Natural killer cell (primary cell): Measurements from ENCODE around the gene CCDC180. TPM values are rescaled to one million over a fixed set of nuclear protein-coding genes. Genes with fewer than 3 reads are reported as not detected.
"Not testable (repeated sequence)": the region's sequence is repeated elsewhere in the genome, so short reads cannot be mapped to it uniquely, and the experiment has no call there.

ENCODE experiments used
- ATAC-seq, 3 donors: fragments of 150-1000 bp in 2 of 3; fragments of 200-7000 bp in 1 of 3; cut with Tn5 transposase; 1 replicate in 1 of 3; 2 replicates in 2 of 3; pipeline ENCODE4 v1.10.0; 2021; ENCODE audit warnings: mild to moderate bottlenecking in 2 of 3, moderate library complexity in 2 of 3
- DNase-seq, 2 donors: peaks; one replicate each; pipeline versions ENCODE4 v3.0.0 to v3.0.0-alpha.2; 2013 to 2021; ENCODE audit warnings: mixed read lengths in 1 of 2
- H3K27ac ChIP-seq: one replicate; pipeline ENCODE4 v1.5.1; 2013; ENCODE audit warnings: mild to moderate bottlenecking, low read length
- H3K27me3 ChIP-seq: one replicate; pipeline ENCODE4 v1.6.1; 2013; ENCODE audit warnings: low read length; ENCODE audit not compliant: control insufficient read depth, insufficient read depth
- H3K36me3 ChIP-seq: one replicate; pipeline ENCODE4 v1.6.1; 2013; ENCODE audit warnings: low read length; ENCODE audit not compliant: control insufficient read depth, insufficient read depth
- H3K4me1 ChIP-seq: one replicate; pipeline ENCODE4 v1.6.1; 2013; ENCODE audit warnings: low read length; ENCODE audit not compliant: control insufficient read depth, insufficient read depth
- H3K4me3 ChIP-seq: one replicate; pipeline ENCODE4 v1.5.1; 2013; ENCODE audit warnings: low read length
- H3K9me3 ChIP-seq: one replicate; pipeline ENCODE4 v1.6.1; 2013; ENCODE audit warnings: low read length; ENCODE audit not compliant: control insufficient read depth, insufficient read depth
- H3K27ac Mint-ChIP-seq, 2 donors: one replicate each; pipeline ENCODE4 v1.8.0; 2022; ENCODE audit warnings: mild to moderate bottlenecking in 2 of 2, mixed read lengths in 2 of 2, moderate library complexity in 1 of 2
- H3K27me3 Mint-ChIP-seq, 2 donors: one replicate each; pipeline ENCODE4 v1.8.0; 2022; ENCODE audit warnings: low read depth in 2 of 2, mixed read lengths in 2 of 2
- H3K36me3 Mint-ChIP-seq: one replicate; pipeline ENCODE4 v1.8.0; 2022; ENCODE audit warnings: mixed read lengths
- H3K4me1 Mint-ChIP-seq, 2 donors: one replicate each; pipeline ENCODE4 v1.8.0; 2022; ENCODE audit warnings: mixed read lengths in 2 of 2
- H3K4me3 Mint-ChIP-seq: one replicate; pipeline ENCODE4 v1.8.0; 2022; ENCODE audit warnings: mild to moderate bottlenecking, moderate library complexity, mixed read lengths
- H3K9me3 Mint-ChIP-seq, 2 donors: one replicate each; pipeline ENCODE4 v1.8.0; 2022; ENCODE audit warnings: mixed read lengths in 2 of 2
- CTCF ChIP-seq: fragments of 200-600 bp; IDR thresholded peaks from one replicate; pipeline ENCODE4 v1.8.0; 2022; ENCODE audit warnings: antibody characterized with exemption
- WGBS: methylation state at CpG from one replicate; pipeline ENCODE4 v1.1.7; 2013; ENCODE audit warnings: missing lambda C conversion rate; ENCODE audit not compliant: insufficient coverage; 5-methylcytosine and 5-hydroxymethylcytosine counted together
- intact Hi-C: fragments of 100-400 bp; cut with micrococcal nuclease; formaldehyde crosslinking; loops from one replicate; pipeline ENCODE4 v1.14.2; 2022
- total RNA-seq, 4 donors: library from RNA; stranded (reverse); fragments of 120-200 nt in 1 of 4; gene quantifications; one replicate each; pipeline versions ENCODE4 v1.2.3 to v1.2.4, GENCODE V29; 2013 to 2022

Gene CCDC180
- 10 to 100 TPM; 11.9 to 17.8 (median 15.1) TPM for total RNA-seq
- total RNA-seq (2013) = 13.7 TPM

- Histone ChIP-seq H3K27me3 (no peaks in the 10 kb centered on the region), H3K9me3 (no peaks in the 10 kb centered on the region), H3K27ac (no peak within 1 kb of the TSS), H3K4me3 (no peak within 1 kb of the TSS), H3K4me1 (no peaks in the 10 kb centered on the region), H3K36me3 (peaks cover 3% of the 10 kb centered on the region)
- WGBS = 83% methylated on average over 42 of the region's 42 CpGs
- no peaks in the 10 kb centered on the region for H3K9me3 Mint-ChIP-seq
- no peaks in the 10 kb centered on the region for H3K4me1 Mint-ChIP-seq
- H3K36me3 Mint-ChIP-seq = no peaks in the 10 kb centered on the region
- H3K4me3 Mint-ChIP-seq = no peak within 1 kb of the TSS
- intact Hi-C loops = no loop called here
- TF ChIP-seq CTCF = no peak
- peaks cover 5 to 9% of the 10 kb centered on the region in 2 donors for H3K27me3 Mint-ChIP-seq
- H3K27ac Mint-ChIP-seq = no peak within 1 kb of the TSS
- ATAC-seq = no peak
- DNase-seq = no peak
Observed at GRCh38 chr9:97307500-97308163, at the start of gene CCDC180. CCDC180 (plus strand) TSS chr9:97307659; CDS start chr9:97308064, 405 bp downstream.

GRCh38 chr9:97259834-97260514 is 47.5 kb upstream of the CCDC180 start:
- not testable (repeated sequence) for H3K4me1 Mint-ChIP-seq

GRCh38 chr9:97271292-97271691 is 36.2 kb upstream of the CCDC180 start:
- Mint-ChIP-seq H3K36me3 (no peaks in the 10 kb centered on the region), H3K4me1 (peaks cover 6 to 9% of the 10 kb centered on the region in 2 donors), H3K4me3 (no peak overlapping the region), H3K9me3 (no peaks in the 10 kb centered on the region), H3K27me3 (no peaks in the 10 kb centered on the region), H3K27ac (no peak overlapping the region)
- H3K27ac ChIP-seq = no peak overlapping the region
- intact Hi-C loops = no loop called here
- WGBS = 94% methylated on average over 20 of the region's 29 CpGs
- TF ChIP-seq CTCF = no peak
- no peaks in the 10 kb centered on the region for H3K36me3 ChIP-seq
- H3K4me1 ChIP-seq = no peaks in the 10 kb centered on the region
- no peak overlapping the region for H3K4me3 ChIP-seq
- H3K9me3 ChIP-seq = no peaks in the 10 kb centered on the region
- DNase-seq = no peak
- no peak for ATAC-seq
- H3K27me3 ChIP-seq = no peaks in the 10 kb centered on the region

More at GRCh38 chr9:97259834-97260514, 47.5 kb upstream of the CCDC180 start:
- H3K4me1 ChIP-seq, H3K36me3 Mint-ChIP-seq, H3K27ac ChIP-seq, H3K4me3 Mint-ChIP-seq, H3K4me3 ChIP-seq, ATAC-seq, H3K36me3 ChIP-seq, H3K27me3 Mint-ChIP-seq, H3K9me3 ChIP-seq, DNase-seq, H3K27ac Mint-ChIP-seq, intact Hi-C loops, H3K27me3 ChIP-seq, H3K9me3 Mint-ChIP-seq: not testable (repeated sequence)
- WGBS = 98% methylated on average over 3 of the region's 4 CpGs

DNA sequence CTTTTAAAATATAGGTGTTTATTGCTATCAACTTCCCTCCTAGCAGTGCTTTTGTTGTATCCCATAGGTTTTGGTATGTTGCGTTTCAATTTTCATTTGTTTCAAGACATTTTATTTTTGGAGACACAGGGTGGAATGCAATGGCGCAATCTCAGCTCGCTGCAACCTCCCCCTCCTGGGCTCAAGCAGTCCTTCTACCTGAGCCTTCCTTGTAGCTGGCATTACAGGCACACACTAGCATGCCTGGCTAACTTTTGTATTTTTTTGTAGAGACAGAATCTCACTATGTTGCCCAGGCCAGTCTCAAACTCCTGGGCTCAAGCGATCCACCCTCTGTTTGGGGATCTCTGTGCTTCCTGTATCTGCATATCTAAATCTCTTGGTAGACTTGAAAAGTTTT is 35.4 kb upstream of the CCDC180 start:
- H3K4me1 ChIP-seq = no peaks in the 10 kb centered on the region
- H3K4me1 Mint-ChIP-seq = peaks cover 6 to 9% of the 10 kb centered on the region in 2 donors
- intact Hi-C loops = no loop called here
- no peaks in the 10 kb centered on the region for H3K9me3 Mint-ChIP-seq
- no peaks in the 10 kb centered on the region for H3K27me3 Mint-ChIP-seq
- no peaks in the 10 kb centered on the region for H3K36me3 ChIP-seq
- H3K36me3 Mint-ChIP-seq = no peaks in the 10 kb centered on the region
- H3K27me3 ChIP-seq = no peaks in the 10 kb centered on the region
- no peak overlapping the region for H3K27ac Mint-ChIP-seq
- 87% methylated on average over 4 of the region's 4 CpGs for WGBS
- H3K27ac ChIP-seq = no peak overlapping the region
- H3K4me3 Mint-ChIP-seq = no peak overlapping the region
- TF ChIP-seq CTCF = no peak
- no peak overlapping the region for H3K4me3 ChIP-seq
- no peak for ATAC-seq
- DNase-seq = no peak
- H3K9me3 ChIP-seq = no peaks in the 10 kb centered on the region
